NCI-H1105 treated with DMSO at 0.1 percent for 48 hours (cell line): ENCODE data around the gene KPNA3.
A peak's percentile ranks its signal among the peaks of the same experiment; 100 is the strongest.

ENCODE experiments used
- DNase-seq: peaks from one replicate; lab custom pipeline; 2025; lab: John Stamatoyannopoulos, UW

KPNA3 gene

DNA sequence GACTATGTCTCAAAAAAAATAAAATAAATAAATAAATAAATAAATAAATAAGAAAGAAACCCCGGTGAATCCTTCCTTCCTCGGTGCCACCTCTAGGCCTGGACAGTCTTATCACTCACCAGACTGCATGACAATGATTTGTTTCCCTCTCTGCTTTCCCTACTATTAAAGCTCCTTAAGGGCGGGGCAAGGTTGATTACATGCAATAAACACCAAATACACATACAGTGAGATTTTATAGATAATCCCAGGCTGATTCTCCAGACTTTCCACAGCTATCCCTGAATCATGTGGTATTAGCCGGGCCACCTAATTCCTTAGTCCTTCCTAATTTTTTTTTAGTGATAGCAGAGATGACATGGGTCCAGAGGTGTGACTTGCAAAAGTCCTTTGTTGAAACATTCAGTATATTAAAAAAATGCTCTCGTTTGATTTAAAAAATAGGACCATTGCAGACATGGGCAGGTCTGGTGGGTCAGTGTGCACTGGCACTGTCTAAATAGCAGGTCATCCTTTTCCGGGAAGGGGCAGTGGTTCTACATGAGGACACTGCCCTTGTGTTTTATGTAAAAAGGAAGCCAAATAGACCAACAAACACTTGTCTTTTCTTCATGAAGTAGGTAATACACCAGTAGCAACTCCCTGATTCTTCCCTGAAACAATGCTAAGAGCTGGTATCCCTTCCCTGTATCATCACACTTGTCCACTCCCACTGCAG lies 115.7 kb downstream of the KPNA3 start:
- DNase-seq, result no peak

DNA sequence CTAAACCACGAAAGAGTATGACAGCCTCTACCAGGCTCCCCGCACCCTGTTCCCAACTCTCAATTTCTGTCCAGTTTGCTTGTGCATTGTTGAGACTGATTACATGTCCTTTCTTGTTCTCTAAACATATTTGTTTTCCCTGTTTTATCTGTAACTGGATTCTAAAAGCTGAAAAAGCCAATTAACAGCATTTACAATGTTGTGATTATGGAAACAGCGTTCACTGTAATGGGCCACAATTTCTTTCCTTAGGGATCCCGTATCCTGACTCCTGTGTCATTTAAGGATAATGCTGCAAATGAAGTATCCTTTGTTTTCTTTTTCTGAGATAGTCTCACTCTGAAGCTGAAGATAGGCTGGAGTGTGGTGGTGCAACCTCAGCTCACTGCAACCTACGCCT lies 121.7 kb downstream of the KPNA3 start:
- DNase-seq, result no peak

DNA sequence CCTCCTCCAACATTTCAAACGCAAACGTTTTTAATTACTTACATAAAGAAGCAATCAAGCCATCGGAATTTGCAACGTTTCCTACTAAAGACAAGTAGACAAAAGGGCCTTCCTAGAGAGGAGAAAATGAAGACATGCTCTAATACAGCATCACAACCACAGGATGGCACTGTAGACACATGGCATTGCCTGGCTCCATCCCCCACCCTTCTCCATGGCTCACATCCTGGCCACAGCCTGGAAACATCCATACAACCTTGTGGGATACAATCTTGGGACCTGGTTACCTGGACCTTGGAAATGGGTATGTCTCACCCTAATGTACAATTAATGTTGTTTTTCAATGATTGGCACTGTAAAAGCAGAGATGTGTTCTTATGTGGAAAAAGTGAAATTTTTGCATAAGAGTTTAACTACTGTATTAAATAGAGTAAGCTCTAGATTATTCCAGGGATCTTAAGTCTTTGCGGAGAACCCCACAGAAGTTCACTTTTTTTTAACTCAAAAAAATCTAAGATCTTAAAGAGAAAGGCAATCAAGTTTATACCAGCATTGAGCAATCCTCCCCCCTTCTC lies 122.7 kb downstream of the KPNA3 start:
- peak; percentile 55 for DNase-seq

- DNase-seq, result no peak
These were observed 124.7 kb downstream of the KPNA3 start for GRCh38 chr13:49667773-49668172.

- no peak for DNase-seq
These were observed 127.9 kb downstream of the KPNA3 start for GRCh38 chr13:49664606-49665005.

- no peak for DNase-seq
These were observed 135.2 kb downstream of the KPNA3 start for GRCh38 chr13:49657241-49657641.

- DNase-seq, result no peak
These were observed 136.6 kb downstream of the KPNA3 start for GRCh38 chr13:49655906-49656305.

- DNase-seq, result no peak
These were observed 138.5 kb downstream of the KPNA3 start for GRCh38 chr13:49654011-49654410.

DNA sequence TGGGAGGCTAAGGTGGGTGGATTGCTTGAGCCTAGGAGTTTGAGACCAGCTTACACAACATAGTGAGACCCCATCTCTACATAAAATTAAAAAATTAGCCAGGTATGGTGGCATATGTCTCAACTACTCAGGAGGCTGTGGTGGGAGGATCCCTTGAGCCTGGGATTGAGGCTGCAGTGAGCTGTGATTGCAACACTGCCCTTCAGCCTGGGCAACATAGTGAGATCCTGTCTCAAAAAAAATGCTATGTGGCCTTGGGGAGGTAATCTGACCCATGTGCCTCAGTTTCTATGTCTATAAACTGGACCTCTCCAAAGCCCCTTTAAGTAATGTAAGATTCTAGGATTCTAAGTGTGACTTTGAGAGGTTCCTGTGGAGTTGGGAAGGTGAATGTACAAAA lies 139.0 kb downstream of the KPNA3 start:
- no peak for DNase-seq

DNA sequence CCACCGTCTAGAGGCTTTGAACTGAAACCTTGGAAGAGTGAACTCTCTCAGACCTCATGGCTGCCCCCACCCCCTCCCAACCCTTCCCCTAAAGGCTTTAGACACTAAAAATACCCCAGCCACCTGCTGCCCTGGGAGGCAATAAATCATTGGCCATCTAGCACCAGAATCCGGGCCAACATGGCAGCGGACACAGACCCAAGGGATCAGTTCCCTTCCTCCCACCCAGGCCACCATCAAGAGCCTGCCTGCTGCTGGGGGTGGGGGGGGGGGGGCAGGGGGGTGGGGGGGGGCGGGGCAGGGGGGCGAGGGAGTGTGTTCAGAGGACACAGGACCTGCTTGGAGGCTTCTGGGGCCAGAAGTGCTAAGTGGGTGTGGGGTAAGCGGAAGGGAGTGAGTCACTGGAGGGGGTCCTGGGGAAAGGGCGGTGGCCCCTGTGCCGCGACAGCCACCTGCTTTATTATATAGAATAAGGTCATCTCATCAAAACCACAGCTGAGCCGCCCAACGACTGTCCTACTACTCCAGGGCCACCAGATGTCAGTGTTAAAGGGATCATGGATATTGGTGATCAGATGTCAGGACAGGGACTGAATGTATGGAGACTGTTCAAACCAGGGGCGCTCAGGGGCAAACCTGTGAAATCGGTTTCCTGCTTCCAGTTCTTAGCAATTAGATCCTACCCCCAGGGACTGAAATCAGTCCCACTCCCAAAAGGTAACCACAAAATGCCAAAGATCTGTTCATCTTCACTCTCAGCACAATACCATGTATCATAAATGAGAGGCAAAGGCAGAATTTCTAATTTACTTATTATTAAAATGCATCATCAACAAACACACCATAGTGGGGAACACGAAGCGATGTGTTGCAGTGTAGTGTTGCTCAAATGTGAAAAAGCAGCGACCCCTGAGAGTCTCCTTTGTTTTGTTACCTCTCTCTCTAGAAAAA lies 139.9 kb downstream of the KPNA3 start:
- DNase-seq, result peak; percentile 49

DNA sequence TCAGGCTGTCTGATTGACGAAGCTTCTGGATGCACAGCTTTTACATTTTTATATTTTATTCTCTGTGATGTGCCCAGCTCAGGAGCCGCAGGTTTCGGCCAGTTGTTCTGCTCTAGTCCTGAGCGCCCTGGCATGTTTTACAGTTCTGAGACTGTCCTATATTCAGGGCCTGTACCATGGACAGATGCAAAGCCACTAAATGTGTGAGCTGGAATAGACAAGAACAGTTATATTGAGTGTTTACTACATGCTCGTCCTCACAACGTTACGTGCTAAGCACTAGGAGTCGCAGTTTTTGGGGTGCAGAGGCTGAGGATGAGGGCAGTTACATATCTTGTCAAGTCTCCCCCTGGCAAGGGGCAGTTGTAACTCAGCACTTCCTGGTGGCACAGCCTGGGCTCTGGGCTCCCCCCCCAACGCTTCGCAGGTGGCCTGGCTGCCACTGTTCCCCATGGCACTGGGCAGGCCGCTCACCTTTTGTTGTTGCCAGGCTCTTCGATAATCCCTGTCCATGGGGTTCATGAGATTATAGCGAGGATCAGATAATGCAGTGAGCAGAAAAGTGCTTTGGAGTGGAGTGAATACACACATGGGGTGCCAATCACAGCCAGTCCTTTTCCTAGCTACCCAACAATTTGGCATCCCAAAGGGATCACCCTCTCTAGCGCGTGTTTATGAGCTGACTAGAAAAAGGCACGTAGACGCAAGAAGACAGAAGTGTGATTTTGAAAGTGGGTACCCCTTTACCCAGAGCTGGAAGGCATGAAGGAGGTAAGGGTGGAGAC lies 140.7 kb downstream of the KPNA3 start:
- DNase-seq, result no peak

GRCh38 chr13:49649963-49650312 lies 142.5 kb downstream of the KPNA3 start:
- no peak for DNase-seq
